GM06990 (cell line): ENCODE data around the gene ITM2C.

ENCODE experiments used
- DNase-seq: peaks from one replicate; pipeline ENCODE4 v3.0.0-alpha.2; 2011; ENCODE audit not compliant: insufficient read length; ENCODE audit errors: extremely low read depth
- H3K27me3 ChIP-seq: replicated peaks from 2 replicates; pipeline ENCODE4 v1.6.0; 2011; ENCODE audit warnings: low read length; ENCODE audit not compliant: control insufficient read depth, insufficient read depth
- H3K36me3 ChIP-seq: 2 replicates; pipeline ENCODE4 v1.5.1; 2011; ENCODE audit warnings: low read length; ENCODE audit not compliant: control insufficient read depth, insufficient read depth
- H3K4me3 ChIP-seq: replicated peaks from 2 replicates; pipeline ENCODE4 v1.5.1; 2011; ENCODE audit warnings: low read depth, mild to moderate bottlenecking, control low read depth, low read length
- TF ChIP-seq, protein P1 (sequence below): IDR thresholded peaks from 2 replicates; pipeline ENCODE4 v1.5.1; 2011; ENCODE audit warnings: low read length, control low read depth, mild to moderate bottlenecking, inconsistent platforms; ENCODE audit not compliant: insufficient read depth, poor library complexity, severe bottlenecking

ITM2C gene

GRCh38 chr2:230868161-230868946, 3.6 kb downstream of the ITM2C start:
- TF ChIP-seq, protein P1, sequence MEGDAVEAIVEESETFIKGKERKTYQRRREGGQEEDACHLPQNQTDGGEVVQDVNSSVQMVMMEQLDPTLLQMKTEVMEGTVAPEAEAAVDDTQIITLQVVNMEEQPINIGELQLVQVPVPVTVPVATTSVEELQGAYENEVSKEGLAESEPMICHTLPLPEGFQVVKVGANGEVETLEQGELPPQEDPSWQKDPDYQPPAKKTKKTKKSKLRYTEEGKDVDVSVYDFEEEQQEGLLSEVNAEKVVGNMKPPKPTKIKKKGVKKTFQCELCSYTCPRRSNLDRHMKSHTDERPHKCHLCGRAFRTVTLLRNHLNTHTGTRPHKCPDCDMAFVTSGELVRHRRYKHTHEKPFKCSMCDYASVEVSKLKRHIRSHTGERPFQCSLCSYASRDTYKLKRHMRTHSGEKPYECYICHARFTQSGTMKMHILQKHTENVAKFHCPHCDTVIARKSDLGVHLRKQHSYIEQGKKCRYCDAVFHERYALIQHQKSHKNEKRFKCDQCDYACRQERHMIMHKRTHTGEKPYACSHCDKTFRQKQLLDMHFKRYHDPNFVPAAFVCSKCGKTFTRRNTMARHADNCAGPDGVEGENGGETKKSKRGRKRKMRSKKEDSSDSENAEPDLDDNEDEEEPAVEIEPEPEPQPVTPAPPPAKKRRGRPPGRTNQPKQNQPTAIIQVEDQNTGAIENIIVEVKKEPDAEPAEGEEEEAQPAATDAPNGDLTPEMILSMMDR: no peak
- Histone ChIP-seq H3K36me3 (peaks cover 4% of the 10 kb centered on the region), H3K27me3 (no peaks in the 10 kb centered on the region), H3K4me3 (no peak overlapping the region)
- DNase-seq: no peak

GRCh38 chr2:230868947-230869913, 4.5 kb downstream of the ITM2C start:
- peaks cover 4% of the 10 kb centered on the region for H3K36me3 ChIP-seq
- TF ChIP-seq, protein P1: no peak
- no peak overlapping the region for H3K4me3 ChIP-seq
- DNase-seq: no peak
- H3K27me3 ChIP-seq: no peaks in the 10 kb centered on the region

DNA sequence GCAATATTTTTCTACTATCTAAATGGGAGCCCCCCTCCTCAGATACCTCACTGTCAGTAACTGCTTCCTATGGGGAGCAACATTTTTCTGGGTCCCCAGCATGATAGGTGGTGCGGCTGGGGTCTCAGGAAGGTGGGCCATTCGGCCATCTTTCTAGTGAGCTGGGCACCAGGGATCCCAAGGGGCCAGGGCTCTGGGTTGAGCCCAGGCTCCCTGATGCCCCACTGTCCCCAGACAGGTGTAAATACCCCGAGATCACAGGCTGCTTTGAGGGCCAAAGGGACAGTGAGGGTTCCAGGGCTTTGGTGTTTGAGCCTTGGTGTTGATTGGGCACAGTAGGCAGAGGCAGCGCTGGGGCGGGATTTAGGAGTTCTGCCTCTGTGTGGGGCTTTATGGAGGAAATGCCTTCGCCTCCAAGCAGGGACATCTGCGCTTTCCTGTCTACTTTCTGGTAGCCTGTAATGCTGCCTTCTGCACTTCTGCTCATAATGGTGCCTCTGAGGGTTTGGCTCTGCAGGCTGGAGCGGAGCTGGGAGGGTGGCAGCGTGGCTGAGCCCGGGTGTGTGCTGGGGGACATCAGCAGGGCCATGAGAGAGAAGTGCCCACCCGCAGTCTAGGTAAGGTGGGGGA, 5.3 kb downstream of the ITM2C start:
- no peaks in the 10 kb centered on the region for H3K27me3 ChIP-seq
- no peak overlapping the region for H3K4me3 ChIP-seq
- peaks cover 6% of the 10 kb centered on the region for H3K36me3 ChIP-seq
- no peak for DNase-seq
- TF ChIP-seq, protein P1: no peak

- Histone ChIP-seq H3K27me3 (no peaks in the 10 kb centered on the region), H3K36me3 (peaks cover 11% of the 10 kb centered on the region), H3K4me3 (no peak overlapping the region)
- DNase-seq: no peak
- TF ChIP-seq, protein P1: no peak
Observed at GRCh38 chr2:230870544-230871360, 6.0 kb downstream of the ITM2C start.

DNA sequence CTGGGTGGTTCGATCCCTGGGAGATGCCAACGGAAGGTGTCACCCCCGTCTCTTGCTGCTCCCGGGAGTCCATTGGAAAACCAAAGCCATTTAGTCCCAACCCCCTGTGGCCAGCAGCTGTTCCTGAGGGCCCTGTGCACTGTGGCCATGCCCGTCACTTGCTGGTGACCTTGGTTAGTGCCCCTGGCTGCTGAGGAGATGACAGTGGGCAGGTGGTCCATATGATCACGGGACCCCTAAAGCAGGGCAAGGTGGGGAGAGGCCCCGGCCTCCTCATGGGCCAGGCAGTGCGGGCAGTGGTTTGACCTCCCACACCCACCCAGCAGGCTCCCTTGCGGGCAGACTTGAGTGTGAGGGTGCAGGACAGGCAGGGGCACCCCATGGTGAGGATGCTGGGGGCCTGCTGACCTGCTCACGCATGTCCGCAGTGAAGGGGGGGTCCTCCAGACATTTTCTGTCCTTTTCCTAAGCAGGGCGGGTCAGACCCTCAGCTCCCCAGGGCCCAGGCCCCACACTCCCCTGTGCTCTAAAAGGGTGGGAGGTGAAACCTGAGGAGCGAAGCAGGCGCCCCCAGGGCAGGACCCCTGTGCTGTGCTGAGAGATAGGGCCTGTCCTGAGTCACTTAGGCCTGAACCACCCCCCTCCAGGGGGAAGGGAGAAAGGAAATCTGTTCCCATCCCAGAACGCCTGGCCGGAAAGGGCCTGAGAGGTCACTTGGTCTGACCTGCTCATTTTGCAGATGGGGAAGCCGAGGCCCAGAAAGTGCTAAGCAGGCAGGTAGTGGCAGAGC, 6.8 kb downstream of the ITM2C start:
- Histone ChIP-seq H3K4me3 (no peak overlapping the region), H3K27me3 (no peaks in the 10 kb centered on the region), H3K36me3 (peaks cover 14% of the 10 kb centered on the region)
- TF ChIP-seq, protein P1: no peak
- DNase-seq: no peak
